ENCODE results near the gene CFAP299.

DNA sequence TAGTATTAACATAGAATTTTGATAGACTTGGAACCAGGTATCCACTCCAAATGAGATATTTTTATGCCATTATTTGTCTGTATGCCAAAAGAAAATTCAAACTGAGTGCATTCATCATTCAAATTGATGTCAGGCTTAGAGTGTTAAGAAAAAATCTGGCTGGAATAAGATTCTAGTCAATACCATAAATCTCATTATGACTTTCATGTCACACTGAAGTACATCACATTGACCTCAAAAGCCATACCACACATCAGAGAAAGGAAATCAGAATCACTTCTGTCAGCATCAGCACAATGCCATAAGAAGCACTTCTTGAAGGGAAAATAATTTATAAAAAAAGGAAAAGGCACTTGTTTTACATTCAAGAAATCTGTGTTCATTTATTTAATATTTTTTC lies 575.9 kb downstream of the CFAP299 start:
- TF ChIP-seq, protein P1, sequence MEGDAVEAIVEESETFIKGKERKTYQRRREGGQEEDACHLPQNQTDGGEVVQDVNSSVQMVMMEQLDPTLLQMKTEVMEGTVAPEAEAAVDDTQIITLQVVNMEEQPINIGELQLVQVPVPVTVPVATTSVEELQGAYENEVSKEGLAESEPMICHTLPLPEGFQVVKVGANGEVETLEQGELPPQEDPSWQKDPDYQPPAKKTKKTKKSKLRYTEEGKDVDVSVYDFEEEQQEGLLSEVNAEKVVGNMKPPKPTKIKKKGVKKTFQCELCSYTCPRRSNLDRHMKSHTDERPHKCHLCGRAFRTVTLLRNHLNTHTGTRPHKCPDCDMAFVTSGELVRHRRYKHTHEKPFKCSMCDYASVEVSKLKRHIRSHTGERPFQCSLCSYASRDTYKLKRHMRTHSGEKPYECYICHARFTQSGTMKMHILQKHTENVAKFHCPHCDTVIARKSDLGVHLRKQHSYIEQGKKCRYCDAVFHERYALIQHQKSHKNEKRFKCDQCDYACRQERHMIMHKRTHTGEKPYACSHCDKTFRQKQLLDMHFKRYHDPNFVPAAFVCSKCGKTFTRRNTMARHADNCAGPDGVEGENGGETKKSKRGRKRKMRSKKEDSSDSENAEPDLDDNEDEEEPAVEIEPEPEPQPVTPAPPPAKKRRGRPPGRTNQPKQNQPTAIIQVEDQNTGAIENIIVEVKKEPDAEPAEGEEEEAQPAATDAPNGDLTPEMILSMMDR (IDR thresholded peaks at IDR 0.05; ENCODE audit: poor library complexity), result no peak
- TF ChIP-seq EZH2phosphoT487 (IDR thresholded peaks at IDR 0.05; ENCODE audit: low read depth, severe bottlenecking, unreplicated experiment), result no peak
